HUDEP-2 (cell line): Measurements from ENCODE around the gene GJB5.
"Not testable (repeated sequence)": the region's sequence is repeated elsewhere in the genome, so short reads cannot be mapped to it uniquely, and the experiment has no call there.

Source experiments
- DNase-seq, 76 experiments: peaks; one replicate each; lab custom pipeline; 2025; ENCODE audit not compliant: unreplicated experiment in 76 of 76; lab: John Stamatoyannopoulos, UW

GJB5 gene

DNA sequence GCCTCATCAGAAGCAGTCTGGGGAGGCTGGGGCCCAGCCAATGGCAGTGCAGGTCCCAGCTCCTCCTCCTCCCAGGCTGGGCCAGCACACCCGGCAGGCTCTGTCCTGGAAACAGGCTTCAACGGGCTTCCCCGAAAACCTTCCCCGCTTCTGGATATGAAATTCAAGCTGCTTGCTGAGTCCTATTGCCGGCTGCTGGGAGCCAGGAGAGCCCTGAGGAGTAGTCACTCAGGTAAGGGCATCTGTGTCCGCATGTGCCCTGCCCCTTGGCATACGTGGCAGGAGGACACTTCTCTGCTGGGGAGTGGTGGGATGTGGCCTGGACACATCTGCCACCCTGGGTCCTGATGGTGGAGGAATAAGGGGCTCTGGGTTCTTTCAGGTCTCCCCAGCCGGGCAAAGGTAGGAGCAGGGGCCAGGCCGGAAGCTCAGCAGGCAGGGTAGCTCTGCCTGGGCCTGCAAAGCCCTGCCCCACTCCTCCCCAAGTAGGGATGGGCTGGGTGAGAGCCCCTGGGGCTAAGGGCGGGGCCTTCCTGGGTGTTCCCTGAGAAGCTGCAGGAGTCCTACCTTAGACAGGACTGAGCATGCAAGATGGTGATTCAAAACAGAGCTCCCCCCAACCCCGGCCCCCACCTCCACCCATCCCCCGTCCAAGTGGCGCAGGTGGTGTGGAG, at the start of gene GJB5:
TSS of gene GJB5 (plus strand) at position 84 of the 674 bp plus-strand sequence. CDS start 2,284 bp downstream, outside the sequence.
- no peak for DNase-seq

GRCh38 chr1:34705077-34705476, 49.8 kb upstream of the GJB5 start:
- no peak for DNase-seq

GRCh38 chr1:34708106-34708505, 46.7 kb upstream of the GJB5 start:
- no peak for DNase-seq

DNA sequence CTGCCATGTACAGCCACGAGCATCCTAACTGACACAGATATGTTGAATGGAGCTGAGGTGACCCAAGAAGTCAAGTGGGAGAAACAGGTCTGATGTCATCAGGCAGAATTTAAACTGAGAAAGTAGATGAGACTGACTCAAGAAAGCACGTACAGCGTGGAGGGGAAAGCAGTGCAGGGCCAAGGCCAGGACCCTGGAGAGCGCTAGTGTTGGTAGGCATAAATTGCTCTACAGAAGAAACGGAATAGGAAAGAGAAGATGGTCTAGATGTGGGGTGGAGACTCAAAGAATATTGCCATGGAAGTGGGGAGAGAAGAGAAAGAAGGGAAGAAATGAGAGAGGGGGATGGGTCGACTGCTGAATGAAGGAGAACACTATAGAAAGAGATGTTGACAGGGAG, 45.3 kb upstream of the GJB5 start:
- peak in 5 of 76 experiments; percentile 3 to 13 (median 7) for DNase-seq

DNA sequence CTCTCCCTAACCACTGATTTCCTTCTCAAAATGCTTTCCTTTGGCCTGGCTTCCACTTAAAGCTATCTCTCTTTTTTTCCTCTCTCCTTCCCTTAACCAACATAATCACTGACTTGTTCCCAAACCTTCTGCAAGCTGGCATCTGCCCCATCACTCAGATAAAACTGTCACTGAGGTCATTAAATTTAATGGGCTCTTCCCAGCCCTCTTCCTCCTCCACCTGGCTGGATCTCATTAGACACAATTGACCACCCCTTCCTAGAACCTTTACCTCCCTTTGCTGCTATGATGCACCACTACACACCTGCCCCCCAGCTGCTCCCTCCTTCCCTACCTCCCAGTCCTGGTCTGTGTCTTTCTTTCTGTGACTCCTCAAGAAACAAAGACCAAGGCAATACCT, 44.0 kb upstream of the GJB5 start:
- DNase-seq = no peak

DNA sequence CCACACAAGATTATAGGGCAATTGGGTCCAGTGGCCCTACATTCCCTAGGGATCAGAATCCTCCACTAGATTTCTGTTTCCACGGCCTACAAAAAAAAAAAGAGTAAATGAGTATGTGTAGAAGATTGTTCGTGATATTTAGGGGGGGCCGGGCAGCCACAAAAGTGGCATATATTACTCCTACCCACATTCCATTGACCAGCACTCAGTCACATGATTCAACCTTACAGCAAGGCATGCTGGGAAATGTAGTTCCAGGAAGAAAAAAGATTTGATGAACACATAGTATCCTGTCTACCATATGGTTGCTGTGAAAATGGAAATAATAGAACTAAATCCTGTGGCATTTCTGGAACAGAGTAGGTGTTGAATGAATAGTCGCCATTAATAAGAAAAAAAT, 43.4 kb upstream of the GJB5 start:
- DNase-seq = no peak

DNA sequence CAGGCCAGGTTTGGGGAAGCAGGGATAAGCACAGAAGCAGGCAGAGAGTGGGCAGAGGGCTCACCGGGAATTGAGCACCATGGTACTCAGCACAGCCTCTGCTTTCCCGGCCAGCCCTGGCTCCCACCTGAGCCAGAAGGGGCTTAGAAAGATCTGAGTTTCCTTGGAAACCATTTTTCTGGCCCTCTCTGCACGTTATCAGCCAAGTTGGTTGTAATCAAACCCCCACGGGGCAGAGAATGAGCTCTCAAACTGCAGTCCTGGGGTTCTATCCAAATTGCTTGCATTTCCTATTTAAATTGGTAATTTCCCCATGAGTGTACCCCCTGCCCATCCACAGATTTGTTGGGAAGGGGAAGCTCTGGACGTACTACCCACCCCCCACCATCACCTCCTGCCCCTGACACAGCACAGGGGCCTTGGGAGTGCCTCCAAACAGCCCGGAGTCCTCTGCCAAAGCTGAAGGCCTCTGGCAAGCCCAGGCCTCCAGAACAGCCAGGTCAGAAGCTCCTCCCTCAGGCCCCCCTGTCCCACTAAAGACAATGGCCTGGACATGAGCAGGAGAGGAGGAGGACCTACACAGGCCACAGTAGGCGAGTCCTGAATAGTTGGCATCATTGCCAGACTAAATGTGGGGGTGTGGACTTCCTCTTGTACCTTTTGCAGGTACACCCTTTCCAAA, 42.7 kb upstream of the GJB5 start:
- DNase-seq = no peak

DNA sequence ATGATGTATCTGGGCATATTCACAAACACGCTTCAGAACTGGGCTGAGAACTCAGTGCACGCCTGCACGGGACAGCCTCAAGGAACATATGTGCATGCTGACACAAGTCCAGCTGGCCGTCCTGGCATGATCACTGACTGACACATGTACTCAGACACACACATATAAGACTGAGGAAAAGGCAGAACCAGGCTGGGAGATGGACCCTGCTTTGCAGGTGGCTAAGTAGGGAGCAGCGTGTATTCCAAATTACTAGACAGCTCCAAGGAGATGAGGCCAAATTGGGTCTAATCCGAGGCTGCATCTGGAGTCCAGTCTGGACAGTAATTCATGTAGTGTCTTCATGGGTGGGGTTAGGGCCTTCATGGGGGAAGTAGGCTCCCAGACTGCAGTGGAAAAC, 41.4 kb upstream of the GJB5 start:
- DNase-seq = no peak

- no peak for DNase-seq
Observed at GRCh38 chr1:34714386-34714785, 40.5 kb upstream of the GJB5 start.

DNA sequence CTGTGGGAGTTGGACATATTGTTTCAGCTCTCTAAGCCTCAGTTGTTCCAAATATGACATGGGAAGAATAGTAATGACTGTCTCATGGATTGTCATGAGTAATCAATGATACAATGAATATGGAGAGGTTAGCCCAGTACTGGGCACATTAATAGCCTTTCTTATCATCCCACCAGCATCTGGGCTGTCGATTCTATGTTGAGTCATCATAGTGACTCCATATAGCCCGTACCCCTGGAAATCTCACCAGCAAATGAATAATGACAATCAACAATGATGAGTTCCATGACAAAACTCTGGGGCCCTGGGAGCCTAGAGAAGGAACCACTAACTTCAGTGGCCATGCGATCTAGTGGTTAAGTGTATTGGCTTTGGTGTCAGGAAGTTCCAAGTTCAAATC, 39.7 kb upstream of the GJB5 start:
- no peak for DNase-seq

DNA sequence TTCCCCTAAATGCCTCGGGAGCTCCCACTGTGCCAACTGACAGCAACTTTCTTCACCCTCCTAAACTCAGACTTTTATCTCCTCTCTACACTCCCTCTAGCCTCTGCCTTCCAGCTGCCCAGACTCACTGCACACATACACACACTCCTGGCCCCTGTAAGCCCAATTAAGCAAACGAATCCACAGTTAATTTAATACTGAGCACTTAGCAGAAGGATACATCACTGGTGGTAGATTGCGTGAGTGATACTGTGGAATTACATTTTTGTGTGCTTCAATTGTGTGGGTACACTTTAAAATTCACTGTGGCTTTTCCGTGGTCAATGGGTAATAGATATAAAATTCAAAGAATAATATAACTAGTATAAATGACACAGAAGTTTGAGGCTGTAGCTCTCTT, 33.6 kb upstream of the GJB5 start:
- DNase-seq = no peak

DNA sequence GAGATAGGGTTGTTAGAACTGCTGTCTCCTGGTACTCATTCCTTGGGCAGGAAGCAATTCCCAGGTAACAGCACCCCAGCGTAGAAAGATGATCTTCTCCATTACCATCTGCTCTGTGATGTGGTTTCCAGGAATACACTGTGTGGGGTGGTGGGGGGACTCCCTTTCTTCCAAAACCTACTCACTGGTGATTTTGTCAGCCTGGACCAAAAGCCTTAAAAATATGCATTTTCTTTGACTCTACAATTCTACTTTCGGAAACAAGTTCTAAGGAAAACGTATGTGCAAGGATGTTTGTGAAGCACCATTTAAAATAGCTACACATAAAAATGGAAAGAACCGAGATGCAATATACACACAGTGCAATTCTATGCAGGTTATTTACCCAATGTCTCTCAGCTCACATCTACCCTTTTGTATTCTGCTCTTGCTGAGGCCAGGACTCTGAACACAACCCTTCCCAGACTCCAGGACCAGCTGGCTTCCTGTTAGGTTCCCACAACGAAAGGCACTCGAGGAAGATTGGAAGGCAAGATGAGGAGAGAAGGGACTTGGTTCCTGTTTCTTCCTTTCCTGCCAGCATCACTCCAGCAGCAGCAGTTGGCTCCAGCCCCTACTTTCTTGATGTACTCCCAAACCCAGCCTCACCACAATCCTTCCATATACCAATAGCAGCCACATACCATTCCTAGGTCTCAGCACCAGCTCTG, 33.0 kb upstream of the GJB5 start:
- no peak for DNase-seq

DNA sequence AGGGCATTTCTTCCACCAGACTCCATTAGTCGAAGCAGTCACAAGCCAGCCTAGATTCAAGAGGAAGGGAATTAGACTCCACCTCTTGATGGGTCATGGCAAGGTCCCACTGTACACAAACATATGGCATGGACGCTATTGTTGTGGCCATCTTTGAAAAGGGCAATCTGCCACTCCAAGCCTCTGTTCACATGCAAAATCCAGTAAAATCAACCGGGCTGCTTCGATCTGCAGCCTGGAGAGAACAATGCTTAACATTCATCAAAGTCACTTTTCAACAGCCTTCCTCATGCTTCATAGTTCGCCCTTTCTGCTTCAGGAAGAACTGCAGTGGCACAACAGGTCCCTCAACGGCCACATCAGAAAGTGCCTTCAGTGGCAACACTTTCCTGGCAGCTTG, 28.0 kb upstream of the GJB5 start:
- DNase-seq = no peak

- DNase-seq = no peak
Observed at GRCh38 chr1:34730485-34730884, 24.4 kb upstream of the GJB5 start.

DNA sequence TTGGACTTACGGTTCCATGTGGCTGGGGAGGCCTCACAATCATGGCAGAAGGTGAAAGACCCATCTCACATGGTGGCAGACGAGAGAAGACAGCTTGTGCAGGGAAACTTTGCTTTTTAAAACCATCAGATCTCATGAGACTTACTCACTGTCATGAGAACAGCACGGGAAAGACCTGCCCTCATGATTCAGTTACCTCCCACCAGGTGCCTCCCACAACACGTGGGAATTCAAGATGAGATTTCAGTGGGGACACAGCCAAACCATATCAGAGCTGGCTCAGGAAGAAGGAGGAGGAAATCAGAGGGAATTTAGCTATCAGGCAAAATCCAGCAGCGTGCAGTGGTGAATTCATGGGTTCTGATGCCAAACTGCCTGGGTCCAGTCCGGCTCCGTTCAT, 22.0 kb upstream of the GJB5 start:
- DNase-seq = not testable (repeated sequence)

- no peak for DNase-seq
Observed at GRCh38 chr1:34736692-34737091, 18.2 kb upstream of the GJB5 start.

- DNase-seq = not testable (repeated sequence)
Observed at GRCh38 chr1:34737236-34737635, 17.6 kb upstream of the GJB5 start.

DNA sequence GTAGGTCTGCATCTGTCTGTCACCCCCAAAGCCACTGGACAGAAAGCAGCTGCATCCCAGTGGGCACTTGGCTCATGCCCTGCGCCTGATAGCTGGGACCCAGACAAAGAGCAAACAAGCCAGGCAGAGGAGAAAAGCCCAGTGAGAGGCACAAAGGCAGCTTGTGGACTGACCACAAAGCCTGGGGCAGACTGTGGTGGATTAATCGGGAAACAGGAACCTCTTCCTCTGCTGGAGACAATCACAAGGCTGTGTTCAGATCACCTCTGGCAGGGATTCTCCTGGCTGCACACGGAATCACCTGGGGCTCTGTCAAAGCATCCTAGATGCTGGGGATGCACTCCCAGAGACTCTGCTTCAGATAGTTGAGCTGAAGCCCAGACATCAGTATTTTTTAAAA, 15.2 kb upstream of the GJB5 start:
- DNase-seq = no peak

GRCh38 chr1:34740161-34740868, 14.5 kb upstream of the GJB5 start:
- no peak for DNase-seq

- peak in 66 of 76 experiments; percentile 5 to 84 (median 56) for DNase-seq
Observed at GRCh38 chr1:34742667-34743270, 12.1 kb upstream of the GJB5 start.

- no peak for DNase-seq
Observed at GRCh38 chr1:34743775-34744174, 11.1 kb upstream of the GJB5 start.
